Measurements from ENCODE around the gene WWOX. TPM values are rescaled to one million over a fixed set of nuclear protein-coding genes. Genes with fewer than 3 reads are reported as not detected.

Gene WWOX
- total and polyA plus RNA-seq, 4 donors: 5.4 to 61.5 (median 18.4) TPM

DNA sequence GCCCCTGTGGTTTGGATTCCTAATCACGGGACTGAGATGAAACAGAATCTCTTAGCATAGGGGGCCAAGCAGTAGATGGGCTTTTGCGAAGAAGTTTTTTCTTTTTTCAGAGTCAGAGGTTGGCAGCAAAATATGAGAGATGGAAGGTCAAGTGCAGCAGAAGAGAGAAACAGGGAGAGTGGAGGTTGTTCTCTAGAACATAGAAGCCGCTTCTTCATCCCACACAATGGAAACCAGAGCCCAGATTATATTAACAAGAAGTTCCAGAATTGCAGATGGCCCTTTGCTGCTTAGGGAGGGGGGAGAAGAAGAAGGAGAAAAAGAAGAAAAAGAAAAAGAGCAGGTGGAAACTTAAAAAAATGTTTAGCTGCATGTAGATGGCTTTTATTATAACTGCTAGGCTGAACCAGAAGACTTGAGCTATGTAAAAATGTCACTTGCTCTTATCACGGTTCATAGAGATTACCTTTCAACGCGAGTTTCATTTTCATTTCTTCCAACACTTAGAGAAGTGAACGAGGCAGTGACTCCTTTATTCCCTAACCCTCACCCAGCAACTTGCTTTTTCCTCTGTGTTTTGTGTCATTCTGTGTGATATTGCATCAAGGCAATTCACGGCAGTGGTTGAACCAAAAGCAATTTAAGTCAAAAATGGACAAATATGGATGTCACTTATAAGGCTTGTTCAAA is 737.5 kb downstream of the WWOX start:
- no peaks in the 10 kb centered on the region for H3K27me3 ChIP-seq (ENCODE audit: control insufficient read depth in 3 of 3, insufficient read depth in 3 of 3, low read length in 2 of 3)
- DNase-seq: no peak
- no peak for TF ChIP-seq CTCF (IDR thresholded peaks at IDR 0.05; ENCODE audit: control extremely low read depth, extremely low read depth)
- no peak overlapping the region for H3K9ac ChIP-seq (ENCODE audit: insufficient read depth in 1 of 2, low read length in 2 of 2)
- H3K27ac ChIP-seq (ENCODE audit: low read depth in 1 of 2, low read length in 1 of 2): no peak overlapping the region
- WGBS, 2 donors: 81 to 87% methylated on average over 8 of the region's 8 CpGs
- H3K4me1 ChIP-seq (ENCODE audit: control insufficient read depth in 5 of 5, insufficient read depth in 5 of 5, low read length in 5 of 5): peaks cover 0 to 4% (median 0%) of the 10 kb centered on the region in 5 donors
- no peaks in the 10 kb centered on the region for H3K36me3 ChIP-seq (ENCODE audit: control insufficient read depth in 4 of 4, insufficient read depth in 4 of 4, low read length in 4 of 4)
- H3K4me3 ChIP-seq: no peak overlapping the region
- H3K9me3 ChIP-seq (ENCODE audit: control insufficient read depth in 4 of 4, insufficient read depth in 3 of 4, low read length in 3 of 4): no peaks in the 10 kb centered on the region
- ATAC-seq (ENCODE audit: insufficient read depth, low FRiP score): no peak

GRCh38 chr16:78837706-78838105 is 738.3 kb downstream of the WWOX start:
- TF ChIP-seq CTCF (IDR thresholded peaks at IDR 0.05; ENCODE audit: control extremely low read depth, extremely low read depth): no peak
- no peak overlapping the region for H3K4me3 ChIP-seq
- no peak for DNase-seq

GRCh38 chr16:78838276-78838675 is 738.8 kb downstream of the WWOX start:
- Histone ChIP-seq H3K4me3 (no peak overlapping the region), H3K27me3 (ENCODE audit: control insufficient read depth in 3 of 3, insufficient read depth in 3 of 3, low read length in 2 of 3) (no peaks in the 10 kb centered on the region), H3K27ac (ENCODE audit: low read depth in 1 of 2, low read length in 1 of 2) (no peak overlapping the region), H3K4me1 (ENCODE audit: control insufficient read depth in 5 of 5, insufficient read depth in 5 of 5, low read length in 5 of 5) (peaks cover 0 to 6% (median 4%) of the 10 kb centered on the region in 5 donors), H3K36me3 (ENCODE audit: control insufficient read depth in 4 of 4, insufficient read depth in 4 of 4, low read length in 4 of 4) (no peaks in the 10 kb centered on the region), H3K9me3 (ENCODE audit: control insufficient read depth in 4 of 4, insufficient read depth in 3 of 4, low read length in 3 of 4) (no peaks in the 10 kb centered on the region), H3K9ac (ENCODE audit: insufficient read depth in 1 of 2, low read length in 2 of 2) (no peak overlapping the region)
- no peak for ATAC-seq (ENCODE audit: insufficient read depth, low FRiP score)
- DNase-seq: no peak
- TF ChIP-seq CTCF (IDR thresholded peaks at IDR 0.05; ENCODE audit: control extremely low read depth, extremely low read depth): no peak
- WGBS, 2 donors: 74 to 77% methylated on average over 5 of the region's 5 CpGs

More at GRCh38 chr16:78837706-78838105, 738.3 kb downstream of the WWOX start:
- H3K27ac ChIP-seq (ENCODE audit: low read depth in 1 of 2, low read length in 1 of 2): no peak overlapping the region
- no peak overlapping the region for H3K9ac ChIP-seq (ENCODE audit: insufficient read depth in 1 of 2, low read length in 2 of 2)
- peaks cover 0 to 4% (median 0%) of the 10 kb centered on the region in 5 donors for H3K4me1 ChIP-seq (ENCODE audit: control insufficient read depth in 5 of 5, insufficient read depth in 5 of 5, low read length in 5 of 5)
- no peaks in the 10 kb centered on the region for H3K9me3 ChIP-seq (ENCODE audit: control insufficient read depth in 4 of 4, insufficient read depth in 3 of 4, low read length in 3 of 4)
- no peaks in the 10 kb centered on the region for H3K27me3 ChIP-seq (ENCODE audit: control insufficient read depth in 3 of 3, insufficient read depth in 3 of 3, low read length in 2 of 3)
- no peak for ATAC-seq (ENCODE audit: insufficient read depth, low FRiP score)
- H3K36me3 ChIP-seq (ENCODE audit: control insufficient read depth in 4 of 4, insufficient read depth in 4 of 4, low read length in 4 of 4): no peaks in the 10 kb centered on the region

DNA sequence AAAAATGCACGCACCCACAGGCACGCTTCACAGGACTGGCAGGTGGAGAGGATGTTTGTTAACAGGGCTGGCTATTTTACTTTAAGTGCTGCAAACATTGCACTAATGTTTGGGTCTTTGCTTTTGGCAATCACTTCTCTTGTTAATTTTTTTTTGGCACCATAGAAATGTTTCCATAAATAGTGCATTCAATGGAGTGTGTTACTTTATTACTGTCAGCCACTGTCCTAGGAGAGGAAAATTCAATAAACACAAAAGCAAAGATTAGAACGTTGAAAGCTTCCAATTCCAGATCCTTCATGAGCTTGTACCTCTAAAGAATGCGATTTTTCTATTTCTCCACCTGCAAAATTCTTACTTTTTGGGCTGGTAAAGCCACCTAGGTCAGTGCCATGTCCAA is 743.5 kb downstream of the WWOX start:
- Histone ChIP-seq H3K4me3 (no peak overlapping the region), H3K27me3 (ENCODE audit: control insufficient read depth in 3 of 3, insufficient read depth in 3 of 3, low read length in 2 of 3) (no peaks in the 10 kb centered on the region), H3K27ac (ENCODE audit: low read depth in 1 of 2, low read length in 1 of 2) (no peak overlapping the region), H3K9me3 (ENCODE audit: control insufficient read depth in 4 of 4, insufficient read depth in 3 of 4, low read length in 3 of 4) (peaks cover 0 to 2% (median 0%) of the 10 kb centered on the region in 4 donors), H3K36me3 (ENCODE audit: control insufficient read depth in 4 of 4, insufficient read depth in 4 of 4, low read length in 4 of 4) (no peaks in the 10 kb centered on the region), H3K4me1 (ENCODE audit: control insufficient read depth in 5 of 5, insufficient read depth in 5 of 5, low read length in 5 of 5) (peaks cover 0 to 14% (median 11%) of the 10 kb centered on the region in 5 donors), H3K9ac (ENCODE audit: insufficient read depth in 1 of 2, low read length in 2 of 2) (no peak overlapping the region)
- DNase-seq (peak in 2 of 3 donors; percentile 34 to 39), ATAC-seq (ENCODE audit: insufficient read depth, low FRiP score) (no peak)
- no peak for TF ChIP-seq CTCF (IDR thresholded peaks at IDR 0.05; ENCODE audit: control extremely low read depth, extremely low read depth)
- 61 to 70% methylated on average over 4 of the region's 4 CpGs for WGBS, 2 donors
